SK-N-SH (cell line): ENCODE measurements around the gene RNF111.

ENCODE experiments used
- ELF1 ChIP-seq: IDR thresholded peaks from 2 replicates; pipeline ENCODE4 v1.4.0; 2012
- EZH2phosphoT487 ChIP-seq: fragments of 200-600 bp; sonication (generic); IDR thresholded peaks from 2 replicates; pipeline ENCODE4 v1.6.1; 2017; ENCODE audit warnings: low read depth, mixed run types, mild to moderate bottlenecking, antibody characterized with exemption, moderate library complexity, borderline replicate concordance
- JUND ChIP-seq: IDR thresholded peaks from 2 replicates; pipeline ENCODE4 v1.4.0; 2012
- POLR2AphosphoS5 ChIP-seq: IDR thresholded peaks from 2 replicates; pipeline ENCODE4 v1.6.1; 2012; ENCODE audit warnings: low read depth, low read length
- RXRA ChIP-seq: IDR thresholded peaks from 2 replicates; pipeline ENCODE4 v1.4.0; 2012; ENCODE audit warnings: low read depth, mild to moderate bottlenecking, borderline replicate concordance
- SIN3A ChIP-seq: IDR thresholded peaks from 2 replicates; pipeline ENCODE4 v1.6.1; 2012; ENCODE audit warnings: low read depth, mild to moderate bottlenecking, low read length, moderate library complexity, borderline replicate concordance
- TAF1 ChIP-seq: IDR thresholded peaks from 2 replicates; pipeline ENCODE4 v1.6.1; 2012; ENCODE audit warnings: low read depth, mild to moderate bottlenecking, low read length, moderate library complexity, borderline replicate concordance
- TF ChIP-seq, protein P1 (sequence below): fragments of 200-600 bp; sonication (generic); IDR thresholded peaks from 2 replicates; pipeline ENCODE4 v1.6.1; 2017; ENCODE audit warnings: antibody characterized with exemption, mild to moderate bottlenecking, moderate library complexity
- TF ChIP-seq, protein P2 (sequence below): IDR thresholded peaks from 2 replicates; pipeline ENCODE4 v1.4.0; 2012; ENCODE audit warnings: low read depth, borderline replicate concordance
- TF ChIP-seq, protein P3 (sequence below): IDR thresholded peaks from 2 replicates; pipeline ENCODE4 v1.4.0; 2012; ENCODE audit warnings: low read depth
- TF ChIP-seq, protein P4 (sequence below): fragments of 150-350 bp; IDR thresholded peaks from 2 replicates; pipeline ENCODE4 v1.6.1; 2017; ENCODE audit warnings: antibody characterized with exemption, low read length, low read depth, borderline replicate concordance

DNA sequence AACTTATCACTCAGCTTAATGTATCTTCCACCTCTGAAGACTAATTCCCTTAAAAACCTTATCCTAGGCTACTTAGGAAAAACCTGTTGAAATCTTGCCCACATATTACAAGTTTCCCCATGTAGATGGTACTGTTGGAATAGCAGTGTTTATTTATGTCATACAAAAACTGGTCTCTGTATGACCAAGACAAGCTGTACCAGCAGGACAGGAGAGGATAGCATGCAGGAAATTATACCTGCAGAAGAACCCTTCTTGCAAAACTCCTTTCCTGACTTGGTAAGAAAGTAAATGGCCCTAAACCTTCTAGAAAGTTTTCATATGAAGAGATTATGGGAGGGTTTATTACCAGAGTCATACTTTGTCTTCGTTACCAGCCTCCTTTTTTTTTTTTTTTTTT, 25.3 kb upstream of the RNF111 start:
- TF ChIP-seq, protein P1, sequence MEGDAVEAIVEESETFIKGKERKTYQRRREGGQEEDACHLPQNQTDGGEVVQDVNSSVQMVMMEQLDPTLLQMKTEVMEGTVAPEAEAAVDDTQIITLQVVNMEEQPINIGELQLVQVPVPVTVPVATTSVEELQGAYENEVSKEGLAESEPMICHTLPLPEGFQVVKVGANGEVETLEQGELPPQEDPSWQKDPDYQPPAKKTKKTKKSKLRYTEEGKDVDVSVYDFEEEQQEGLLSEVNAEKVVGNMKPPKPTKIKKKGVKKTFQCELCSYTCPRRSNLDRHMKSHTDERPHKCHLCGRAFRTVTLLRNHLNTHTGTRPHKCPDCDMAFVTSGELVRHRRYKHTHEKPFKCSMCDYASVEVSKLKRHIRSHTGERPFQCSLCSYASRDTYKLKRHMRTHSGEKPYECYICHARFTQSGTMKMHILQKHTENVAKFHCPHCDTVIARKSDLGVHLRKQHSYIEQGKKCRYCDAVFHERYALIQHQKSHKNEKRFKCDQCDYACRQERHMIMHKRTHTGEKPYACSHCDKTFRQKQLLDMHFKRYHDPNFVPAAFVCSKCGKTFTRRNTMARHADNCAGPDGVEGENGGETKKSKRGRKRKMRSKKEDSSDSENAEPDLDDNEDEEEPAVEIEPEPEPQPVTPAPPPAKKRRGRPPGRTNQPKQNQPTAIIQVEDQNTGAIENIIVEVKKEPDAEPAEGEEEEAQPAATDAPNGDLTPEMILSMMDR, result no peak
- TF ChIP-seq, protein P2, sequence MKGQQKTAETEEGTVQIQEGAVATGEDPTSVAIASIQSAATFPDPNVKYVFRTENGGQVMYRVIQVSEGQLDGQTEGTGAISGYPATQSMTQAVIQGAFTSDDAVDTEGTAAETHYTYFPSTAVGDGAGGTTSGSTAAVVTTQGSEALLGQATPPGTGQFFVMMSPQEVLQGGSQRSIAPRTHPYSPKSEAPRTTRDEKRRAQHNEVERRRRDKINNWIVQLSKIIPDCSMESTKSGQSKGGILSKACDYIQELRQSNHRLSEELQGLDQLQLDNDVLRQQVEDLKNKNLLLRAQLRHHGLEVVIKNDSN, result no peak
- TF ChIP-seq EZH2phosphoT487 (no peak), SIN3A (no peak), TAF1 (no peak), JUND (no peak), ELF1 (no peak), POLR2AphosphoS5 (no peak), RXRA (no peak)
- TF ChIP-seq, protein P3, sequence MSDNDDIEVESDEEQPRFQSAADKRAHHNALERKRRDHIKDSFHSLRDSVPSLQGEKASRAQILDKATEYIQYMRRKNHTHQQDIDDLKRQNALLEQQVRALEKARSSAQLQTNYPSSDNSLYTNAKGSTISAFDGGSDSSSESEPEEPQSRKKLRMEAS, result no peak
- TF ChIP-seq, protein P4, sequence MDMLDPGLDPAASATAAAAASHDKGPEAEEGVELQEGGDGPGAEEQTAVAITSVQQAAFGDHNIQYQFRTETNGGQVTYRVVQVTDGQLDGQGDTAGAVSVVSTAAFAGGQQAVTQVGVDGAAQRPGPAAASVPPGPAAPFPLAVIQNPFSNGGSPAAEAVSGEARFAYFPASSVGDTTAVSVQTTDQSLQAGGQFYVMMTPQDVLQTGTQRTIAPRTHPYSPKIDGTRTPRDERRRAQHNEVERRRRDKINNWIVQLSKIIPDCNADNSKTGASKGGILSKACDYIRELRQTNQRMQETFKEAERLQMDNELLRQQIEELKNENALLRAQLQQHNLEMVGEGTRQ, result no peak
